WTC11 (cell line): ENCODE measurements around the gene RELL1. TPM values are rescaled to one million over a fixed set of nuclear protein-coding genes. Genes with fewer than 3 reads are reported as not detected.

Experiments used
- ATAC-seq: fragments of 200-7000 bp; cut with Tn5 transposase; 2 replicates; pipeline ENCODE4 v1.10.0; 2021; ENCODE audit warnings: mild to moderate bottlenecking, moderate library complexity
- CTCF ChIA-PET: fragments of 300-600 bp; sonication (Branson Sonifier 250); formaldehyde crosslinking; loops from one replicate; lab custom pipeline; 2021; ENCODE audit warnings: antibody characterized with exemption; lab: Charles Lee
- POLR2A ChIA-PET: fragments of 350-600 bp; sonication (Branson Sonifier 250); formaldehyde crosslinking; loops from one replicate; lab custom pipeline; 2021; ENCODE audit warnings: antibody characterized with exemption; lab: Charles Lee
- DNase-seq: peaks from one replicate; pipeline ENCODE4 v3.0.0; 2021; ENCODE audit warnings: low spot score
- H3K27ac Mint-ChIP-seq: 2 replicates; pipeline ENCODE4 v1.8.0; 2021; ENCODE audit warnings: mixed read lengths
- H3K27me3 Mint-ChIP-seq: 2 replicates; pipeline ENCODE4 v1.8.0; 2021; ENCODE audit warnings: low read depth, mild to moderate bottlenecking, moderate library complexity, mixed read lengths
- H3K36me3 Mint-ChIP-seq: 2 replicates; pipeline ENCODE4 v1.8.0; 2021; ENCODE audit warnings: mixed read lengths
- H3K4me1 Mint-ChIP-seq: 2 replicates; pipeline ENCODE4 v1.8.0; 2022; ENCODE audit warnings: mixed read lengths
- H3K4me3 Mint-ChIP-seq: 2 replicates; pipeline ENCODE4 v1.8.0; 2021; ENCODE audit warnings: mild to moderate bottlenecking, moderate library complexity, mixed read lengths
- H3K9me3 Mint-ChIP-seq: 2 replicates; pipeline ENCODE4 v1.8.0; 2021; ENCODE audit warnings: mixed read lengths
- AR ChIP-seq: fragments of 250-450 bp; sonication (Bioruptor Pico); IDR thresholded peaks from 2 replicates; pipeline ENCODE4 v1.9.0; 2021; ENCODE audit warnings: mild to moderate bottlenecking
- HMGA2 ChIP-seq: fragments of 250-450 bp; sonication (Bioruptor Pico); IDR thresholded peaks from 2 replicates; pipeline ENCODE4 v1.4.0; 2021; ENCODE audit warnings: mild to moderate bottlenecking, moderate library complexity
- MAX ChIP-seq: sonication (generic); formaldehyde crosslinking; IDR thresholded peaks from 2 replicates; pipeline ENCODE4 v1.8.0; 2022; ENCODE audit warnings: mild to moderate bottlenecking, missing genetic modification reagents
- NR1H2 ChIP-seq: sonication (generic); formaldehyde crosslinking; IDR thresholded peaks from 2 replicates; pipeline ENCODE4 v1.9.0; 2021; ENCODE audit warnings: mild to moderate bottlenecking, moderate library complexity, missing genetic modification reagents
- NR2C2 ChIP-seq: sonication (generic); formaldehyde crosslinking; IDR thresholded peaks from 2 replicates; pipeline ENCODE4 v1.8.0; 2022; ENCODE audit warnings: mild to moderate bottlenecking, missing genetic modification reagents
- RELA ChIP-seq: sonication (generic); formaldehyde crosslinking; IDR thresholded peaks from 2 replicates; pipeline ENCODE4 v1.8.1; 2022; ENCODE audit warnings: missing genetic modification reagents, mild to moderate bottlenecking, borderline replicate concordance
- SMAD3 ChIP-seq: sonication (generic); formaldehyde crosslinking; IDR thresholded peaks from 2 replicates; pipeline ENCODE4 v1.8.0; 2022; ENCODE audit warnings: missing genetic modification reagents, mild to moderate bottlenecking, borderline replicate concordance
- SP1 ChIP-seq: sonication (generic); formaldehyde crosslinking; conservative IDR thresholded peaks from 2 replicates; pipeline ENCODE4 v1.8.1; 2022; ENCODE audit warnings: missing genetic modification reagents
- ZNF138 ChIP-seq: sonication (generic); formaldehyde crosslinking; conservative IDR thresholded peaks from 2 replicates; pipeline ENCODE4 v1.8.1; 2022; ENCODE audit warnings: mild to moderate bottlenecking, moderate library complexity, missing genetic modification reagents
- ZNF219 ChIP-seq: sonication (generic); formaldehyde crosslinking; IDR thresholded peaks from 2 replicates; pipeline ENCODE4 v1.8.0; 2023; ENCODE audit warnings: missing genetic modification reagents, mild to moderate bottlenecking, borderline replicate concordance
- ZNF423 ChIP-seq: fragments of 250-450 bp; sonication (Bioruptor Pico); IDR thresholded peaks from 2 replicates; pipeline ENCODE4 v2.1.2; 2022; ENCODE audit warnings: mild to moderate bottlenecking, moderate library complexity
- total RNA-seq: library from RNA; stranded (reverse); gene quantifications from 3 replicates; pipeline ENCODE4 v1.2.3, GENCODE V29; 2021
- TF ChIP-seq, protein P1 (sequence below): sonication (generic); formaldehyde crosslinking; IDR thresholded peaks from 2 replicates; pipeline ENCODE4 v1.8.0; 2022; ENCODE audit warnings: missing genetic modification reagents
- TF ChIP-seq, protein P2 (sequence below): sonication (generic); formaldehyde crosslinking; IDR thresholded peaks from 2 replicates; pipeline ENCODE4 v1.8.0; 2023; ENCODE audit warnings: mild to moderate bottlenecking, missing genetic modification reagents
- TF ChIP-seq, protein P3 (sequence below): sonication (generic); formaldehyde crosslinking; IDR thresholded peaks from 2 replicates; pipeline ENCODE4 v1.8.0; 2023; ENCODE audit warnings: missing genetic modification reagents
- TF ChIP-seq, protein P4 (sequence below): fragments of 250-450 bp; sonication (Bioruptor Pico); IDR thresholded peaks from 2 replicates; pipeline ENCODE4 v1.9.0; 2021; ENCODE audit warnings: moderate library complexity, mild to moderate bottlenecking, inconsistent platforms, borderline replicate concordance

The RELL1 gene
- total RNA-seq, 1 experiment from 2014 or later: 14.4 TPM

DNA sequence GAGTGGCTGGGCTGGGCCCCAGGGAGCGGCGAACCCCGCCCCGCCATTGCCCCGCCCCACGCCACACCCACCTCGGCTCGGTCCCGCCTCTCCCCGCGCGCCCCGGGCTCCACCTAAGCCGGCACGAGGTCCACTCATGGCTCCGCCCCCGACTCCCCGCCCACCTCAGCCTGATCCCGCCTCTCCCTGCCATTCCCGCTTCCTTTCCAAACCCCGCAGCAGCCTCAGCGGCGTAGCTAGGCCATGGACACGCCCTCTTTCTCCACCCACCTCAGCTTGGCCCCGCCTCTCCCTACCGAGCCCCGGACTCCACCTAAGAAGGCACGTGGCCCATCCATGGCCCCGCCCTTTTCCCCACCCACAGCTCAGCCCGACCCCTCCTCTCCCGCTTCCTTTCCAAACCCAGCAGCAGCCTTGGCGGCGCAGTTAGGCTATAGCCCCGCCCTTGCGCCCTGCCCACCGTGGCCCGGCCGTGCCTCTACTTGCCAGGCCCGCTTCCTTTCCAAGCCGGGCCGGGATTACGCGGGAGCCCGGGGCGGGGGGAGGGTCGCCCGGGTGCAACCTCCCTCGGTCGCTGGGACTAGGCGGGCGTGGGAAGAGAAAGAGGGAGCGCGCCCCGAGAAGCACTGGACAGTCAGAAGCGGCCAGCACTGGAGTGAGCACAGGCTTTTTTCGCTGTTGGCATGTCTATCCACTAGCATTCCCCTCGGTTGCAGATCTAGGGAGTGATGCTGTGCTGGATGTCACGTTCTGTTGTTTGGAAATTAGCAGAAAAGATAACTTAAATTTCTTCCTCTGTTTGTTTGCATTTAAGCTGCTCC, at the start of gene RELL1 (continued):
- TF ChIP-seq, protein P1, sequence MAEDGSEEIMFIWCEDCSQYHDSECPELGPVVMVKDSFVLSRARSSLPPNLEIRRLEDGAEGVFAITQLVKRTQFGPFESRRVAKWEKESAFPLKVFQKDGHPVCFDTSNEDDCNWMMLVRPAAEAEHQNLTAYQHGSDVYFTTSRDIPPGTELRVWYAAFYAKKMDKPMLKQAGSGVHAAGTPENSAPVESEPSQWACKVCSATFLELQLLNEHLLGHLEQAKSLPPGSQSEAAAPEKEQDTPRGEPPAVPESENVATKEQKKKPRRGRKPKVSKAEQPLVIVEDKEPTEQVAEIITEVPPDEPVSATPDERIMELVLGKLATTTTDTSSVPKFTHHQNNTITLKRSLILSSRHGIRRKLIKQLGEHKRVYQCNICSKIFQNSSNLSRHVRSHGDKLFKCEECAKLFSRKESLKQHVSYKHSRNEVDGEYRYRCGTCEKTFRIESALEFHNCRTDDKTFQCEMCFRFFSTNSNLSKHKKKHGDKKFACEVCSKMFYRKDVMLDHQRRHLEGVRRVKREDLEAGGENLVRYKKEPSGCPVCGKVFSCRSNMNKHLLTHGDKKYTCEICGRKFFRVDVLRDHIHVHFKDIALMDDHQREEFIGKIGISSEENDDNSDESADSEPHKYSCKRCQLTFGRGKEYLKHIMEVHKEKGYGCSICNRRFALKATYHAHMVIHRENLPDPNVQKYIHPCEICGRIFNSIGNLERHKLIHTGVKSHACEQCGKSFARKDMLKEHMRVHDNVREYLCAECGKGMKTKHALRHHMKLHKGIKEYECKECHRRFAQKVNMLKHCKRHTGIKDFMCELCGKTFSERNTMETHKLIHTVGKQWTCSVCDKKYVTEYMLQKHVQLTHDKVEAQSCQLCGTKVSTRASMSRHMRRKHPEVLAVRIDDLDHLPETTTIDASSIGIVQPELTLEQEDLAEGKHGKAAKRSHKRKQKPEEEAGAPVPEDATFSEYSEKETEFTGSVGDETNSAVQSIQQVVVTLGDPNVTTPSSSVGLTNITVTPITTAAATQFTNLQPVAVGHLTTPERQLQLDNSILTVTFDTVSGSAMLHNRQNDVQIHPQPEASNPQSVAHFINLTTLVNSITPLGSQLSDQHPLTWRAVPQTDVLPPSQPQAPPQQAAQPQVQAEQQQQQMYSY (CRISPR knock-in tag): peak; percentile 91
- no peak for TF ChIP-seq NR2C2
- TF ChIP-seq HMGA2: no peak
- TF ChIP-seq SP1 (CRISPR knock-in tag): peak; percentile 77
- no peak for TF ChIP-seq ZNF138
- TF ChIP-seq, protein P2, sequence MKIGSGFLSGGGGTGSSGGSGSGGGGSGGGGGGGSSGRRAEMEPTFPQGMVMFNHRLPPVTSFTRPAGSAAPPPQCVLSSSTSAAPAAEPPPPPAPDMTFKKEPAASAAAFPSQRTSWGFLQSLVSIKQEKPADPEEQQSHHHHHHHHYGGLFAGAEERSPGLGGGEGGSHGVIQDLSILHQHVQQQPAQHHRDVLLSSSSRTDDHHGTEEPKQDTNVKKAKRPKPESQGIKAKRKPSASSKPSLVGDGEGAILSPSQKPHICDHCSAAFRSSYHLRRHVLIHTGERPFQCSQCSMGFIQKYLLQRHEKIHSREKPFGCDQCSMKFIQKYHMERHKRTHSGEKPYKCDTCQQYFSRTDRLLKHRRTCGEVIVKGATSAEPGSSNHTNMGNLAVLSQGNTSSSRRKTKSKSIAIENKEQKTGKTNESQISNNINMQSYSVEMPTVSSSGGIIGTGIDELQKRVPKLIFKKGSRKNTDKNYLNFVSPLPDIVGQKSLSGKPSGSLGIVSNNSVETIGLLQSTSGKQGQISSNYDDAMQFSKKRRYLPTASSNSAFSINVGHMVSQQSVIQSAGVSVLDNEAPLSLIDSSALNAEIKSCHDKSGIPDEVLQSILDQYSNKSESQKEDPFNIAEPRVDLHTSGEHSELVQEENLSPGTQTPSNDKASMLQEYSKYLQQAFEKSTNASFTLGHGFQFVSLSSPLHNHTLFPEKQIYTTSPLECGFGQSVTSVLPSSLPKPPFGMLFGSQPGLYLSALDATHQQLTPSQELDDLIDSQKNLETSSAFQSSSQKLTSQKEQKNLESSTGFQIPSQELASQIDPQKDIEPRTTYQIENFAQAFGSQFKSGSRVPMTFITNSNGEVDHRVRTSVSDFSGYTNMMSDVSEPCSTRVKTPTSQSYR (CRISPR knock-in tag): 0 out of 2 replicates have a peak, but pooled peaks have one; percentile 52
- peak; percentile 67 for TF ChIP-seq MAX

DNA sequence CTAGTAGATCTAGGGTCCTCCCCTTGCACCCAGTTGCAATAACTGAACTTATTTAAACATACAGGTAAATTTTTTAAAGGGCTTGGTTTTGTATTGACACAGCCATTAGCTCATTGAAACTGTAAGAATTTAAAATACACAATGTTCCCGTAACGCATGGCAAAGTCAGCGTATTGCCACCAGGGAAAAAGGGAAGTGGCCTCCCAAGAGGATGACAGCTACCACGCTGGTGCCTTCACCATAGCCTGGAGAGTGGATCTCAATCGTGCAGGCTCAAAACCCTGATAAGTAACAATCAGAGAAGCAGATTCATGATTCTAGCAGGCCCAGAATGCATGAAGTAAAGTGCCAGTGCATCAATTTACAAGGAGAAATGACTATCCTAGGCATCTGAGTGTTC, 49.4 kb upstream of the RELL1 start:
- Mint-ChIP-seq H3K36me3 (peaks cover 10% of the 10 kb centered on the region), H3K9me3 (peaks cover 19% of the 10 kb centered on the region), H3K27ac (no peak overlapping the region), H3K27me3 (peaks cover 4% of the 10 kb centered on the region), H3K4me3 (no peak overlapping the region), H3K4me1 (peaks cover 5% of the 10 kb centered on the region)
- POLR2A ChIA-PET: no interaction called here
- ATAC-seq: no peak
- no peak for TF ChIP-seq SMAD3
- no peak for TF ChIP-seq RELA (CRISPR knock-in tag)
- DNase-seq: no peak
- CTCF ChIA-PET: no interaction called here

DNA sequence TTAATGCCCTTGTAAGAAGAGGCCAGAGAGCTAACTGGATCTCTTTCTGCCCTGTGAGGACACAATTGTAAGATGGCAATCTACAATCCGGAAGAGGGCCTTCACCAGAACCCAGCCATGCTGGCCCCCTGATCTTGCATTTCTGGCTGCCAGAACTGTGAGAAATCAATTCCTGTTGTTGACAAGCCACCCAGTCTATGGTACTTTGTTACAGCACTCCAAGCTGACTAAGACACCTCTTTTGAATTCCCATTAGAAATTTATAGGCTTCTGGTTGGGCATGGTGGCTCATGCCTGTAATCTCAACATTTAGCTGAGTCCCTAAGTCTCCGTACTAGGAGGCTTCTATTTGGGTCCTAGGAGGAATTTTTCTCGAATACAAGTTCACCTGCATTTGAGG, 48.8 kb upstream of the RELL1 start:
- ChIA-PET POLR2A (no interaction called here), CTCF (no interaction called here)
- Mint-ChIP-seq H3K9me3 (peaks cover 19% of the 10 kb centered on the region), H3K4me3 (no peak overlapping the region), H3K27me3 (peaks cover 4% of the 10 kb centered on the region), H3K27ac (no peak overlapping the region), H3K4me1 (peaks cover 11% of the 10 kb centered on the region), H3K36me3 (peaks cover 10% of the 10 kb centered on the region)
- ATAC-seq (no peak), DNase-seq (no peak)
- TF ChIP-seq AR (CRISPR knock-in tag) (no peak), ZNF138 (no peak), NR2C2 (no peak), SP1 (CRISPR knock-in tag) (no peak), NR1H2 (no peak), ZNF219 (no peak), ZNF423 (CRISPR knock-in tag) (no peak)
- TF ChIP-seq, protein P3, sequence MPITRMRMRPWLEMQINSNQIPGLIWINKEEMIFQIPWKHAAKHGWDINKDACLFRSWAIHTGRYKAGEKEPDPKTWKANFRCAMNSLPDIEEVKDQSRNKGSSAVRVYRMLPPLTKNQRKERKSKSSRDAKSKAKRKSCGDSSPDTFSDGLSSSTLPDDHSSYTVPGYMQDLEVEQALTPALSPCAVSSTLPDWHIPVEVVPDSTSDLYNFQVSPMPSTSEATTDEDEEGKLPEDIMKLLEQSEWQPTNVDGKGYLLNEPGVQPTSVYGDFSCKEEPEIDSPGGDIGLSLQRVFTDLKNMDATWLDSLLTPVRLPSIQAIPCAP (CRISPR knock-in tag): no peak
- TF ChIP-seq, protein P1 (CRISPR knock-in tag): no peak
- TF ChIP-seq, protein P4, sequence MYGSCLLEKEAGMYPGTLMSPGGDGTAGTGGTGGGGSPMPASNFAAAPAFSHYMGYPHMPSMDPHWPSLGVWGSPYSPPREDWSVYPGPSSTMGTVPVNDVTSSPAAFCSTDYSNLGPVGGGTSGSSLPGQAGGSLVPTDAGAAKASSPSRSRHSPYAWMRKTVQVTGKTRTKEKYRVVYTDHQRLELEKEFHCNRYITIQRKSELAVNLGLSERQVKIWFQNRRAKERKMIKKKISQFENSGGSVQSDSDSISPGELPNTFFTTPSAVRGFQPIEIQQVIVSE (CRISPR knock-in tag): no peak
